ENCODE results near the gene MIER2.

MIER2 gene

GRCh38 chr19:307793-308420 is 36.7 kb downstream of the MIER2 start:
- no peak for DNase-seq (ENCODE audit: low read depth in 3 of 3)

- DNase-seq (ENCODE audit: low read depth in 3 of 3), result no peak
These were observed 37.5 kb downstream of the MIER2 start for GRCh38 chr19:307111-307531.

GRCh38 chr19:306151-306900 is 38.3 kb downstream of the MIER2 start:
- DNase-seq (ENCODE audit: low read depth in 3 of 3), result no peak

GRCh38 chr19:305240-306150 is 39.1 kb downstream of the MIER2 start:
- no peak for DNase-seq (ENCODE audit: low read depth in 3 of 3)

DNA sequence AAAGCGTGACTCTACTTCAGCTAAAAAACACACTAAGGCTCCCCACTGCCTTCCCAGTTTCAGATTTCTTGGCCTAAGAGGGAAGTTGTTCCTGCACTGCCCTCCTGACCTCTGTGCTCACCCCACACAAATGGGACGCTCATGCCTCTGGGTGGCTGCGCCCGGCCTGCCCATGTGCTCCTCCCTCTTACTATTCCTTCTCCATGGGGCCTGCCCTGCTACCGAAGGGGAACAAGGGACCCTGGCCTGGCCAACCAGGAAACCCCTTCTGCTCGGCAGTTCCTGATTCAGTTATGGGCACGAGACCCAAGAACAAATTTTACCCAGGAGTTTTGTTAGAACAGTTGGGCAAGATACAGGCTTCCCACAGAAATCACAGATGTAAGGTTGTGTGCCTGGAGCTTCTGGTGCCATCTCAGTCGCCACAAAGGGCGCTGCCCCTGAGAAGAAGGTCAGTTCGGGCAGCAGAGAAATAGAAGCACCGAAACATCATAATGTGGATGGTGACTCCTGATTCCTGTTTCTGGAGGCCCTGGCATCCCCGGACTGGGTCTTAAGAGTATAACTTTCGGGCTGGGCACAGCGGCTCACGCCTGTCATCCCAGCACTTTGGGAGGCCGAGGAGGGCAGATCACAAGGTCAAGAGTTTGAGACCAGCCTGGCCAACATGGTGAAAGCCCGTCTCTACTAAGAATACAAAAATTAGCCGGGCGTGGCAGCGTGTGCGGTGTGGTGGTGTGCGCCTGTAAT is 47.9 kb downstream of the MIER2 start:
- DNase-seq (ENCODE audit: low read depth in 3 of 3), result no peak

DNA sequence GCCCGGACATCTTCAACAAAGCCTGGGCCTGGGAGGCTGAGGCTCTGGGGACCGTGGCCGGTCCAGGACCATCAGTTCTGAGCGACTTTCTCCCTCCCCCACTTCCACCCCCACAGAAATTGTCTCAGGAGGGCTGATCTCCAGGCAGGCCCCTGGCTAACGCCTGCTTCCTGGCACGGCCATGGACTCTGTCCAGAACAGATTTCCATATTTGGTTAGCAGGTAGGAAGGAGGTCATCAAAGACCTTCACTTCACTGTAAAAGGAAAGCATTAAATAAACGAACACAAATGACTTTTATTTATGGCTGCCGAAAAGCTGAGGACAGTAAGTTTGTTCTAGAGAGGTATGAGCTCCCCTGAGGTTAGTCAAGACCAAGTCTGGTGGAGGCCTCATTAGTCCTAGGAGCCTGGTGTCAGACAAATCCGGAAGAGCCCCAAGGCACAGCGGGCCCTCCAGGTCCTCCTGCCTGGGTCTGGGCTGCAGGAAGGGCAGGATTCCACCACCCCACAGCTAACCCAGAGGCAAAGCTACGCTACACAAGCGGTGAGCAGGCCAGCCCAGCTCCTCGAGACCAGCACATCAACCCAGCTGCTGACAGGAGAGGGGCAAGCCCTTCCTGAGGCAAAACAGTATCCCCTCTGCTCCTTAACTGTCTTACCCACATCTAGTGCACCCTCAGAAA is 48.8 kb downstream of the MIER2 start:
- DNase-seq (ENCODE audit: low read depth in 3 of 3), result no peak

DNA sequence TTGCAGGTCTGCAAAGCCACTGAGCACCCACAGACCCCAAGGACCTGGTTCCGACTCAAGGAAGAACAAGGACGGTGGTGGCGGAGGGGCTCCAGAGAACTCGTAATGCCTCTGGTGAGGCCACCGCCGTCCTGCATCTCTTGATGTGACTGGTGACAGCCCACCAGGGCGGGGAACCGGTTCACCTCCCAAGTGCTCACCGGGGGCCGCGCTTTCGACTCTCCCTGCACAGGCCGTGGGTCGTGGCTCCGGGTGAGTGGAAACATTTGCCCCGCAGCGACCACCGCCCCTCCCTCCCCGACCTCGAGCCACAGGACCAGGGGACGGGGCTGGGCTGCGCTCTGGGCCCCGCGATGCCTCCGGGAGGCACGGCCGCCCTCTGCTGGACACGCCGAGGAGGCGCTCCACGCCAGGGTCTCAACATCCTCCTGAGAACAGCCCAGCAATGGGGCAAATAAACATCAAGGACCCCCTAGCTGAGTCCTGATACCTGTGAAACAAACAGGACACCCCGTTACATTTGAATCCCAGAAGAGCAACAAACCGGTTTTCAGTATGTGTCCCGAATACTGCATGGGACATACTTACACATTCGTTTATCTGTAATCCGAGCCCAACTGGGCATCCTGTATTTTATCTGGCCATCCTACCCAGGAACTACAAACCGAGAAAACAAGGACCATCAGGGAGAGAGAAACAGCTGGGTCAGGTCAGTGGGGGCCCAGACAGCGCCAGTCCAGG is 49.5 kb downstream of the MIER2 start:
- DNase-seq (ENCODE audit: low read depth in 3 of 3), result peak in 1 of 3 donors; percentile 41

DNA sequence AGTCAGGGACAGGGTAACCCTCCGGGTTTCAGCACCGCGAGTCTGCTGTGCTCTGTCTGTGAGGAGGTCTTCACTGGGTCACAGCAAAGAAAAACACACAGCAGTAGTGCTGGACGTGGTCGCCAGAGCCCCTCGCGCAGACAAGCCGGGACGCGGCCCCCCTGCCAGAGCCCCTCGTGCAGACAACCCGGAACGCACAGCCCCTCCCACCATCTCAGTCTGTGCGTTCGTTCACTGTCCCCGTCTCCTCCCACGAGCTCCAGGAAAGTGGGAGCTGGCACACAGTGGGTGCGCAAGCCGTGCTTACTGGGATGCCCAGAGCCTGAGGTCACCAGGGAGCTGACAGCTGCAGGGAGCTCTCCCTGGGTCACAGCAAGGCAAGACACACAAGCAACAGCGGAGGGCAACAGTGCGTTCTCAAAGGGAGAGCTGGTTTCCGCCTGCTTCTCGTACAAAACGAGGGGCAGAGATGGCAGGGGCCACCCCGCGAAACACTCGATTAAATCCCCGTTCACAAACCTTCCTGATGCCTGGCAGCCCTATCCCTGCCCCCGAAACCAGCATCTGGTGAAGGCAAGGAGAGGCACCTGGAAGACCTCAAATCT is 50.2 kb downstream of the MIER2 start:
- DNase-seq (ENCODE audit: low read depth in 3 of 3), result no peak

GRCh38 chr19:293436-294110 is 51.0 kb downstream of the MIER2 start:
- DNase-seq (ENCODE audit: low read depth in 3 of 3), result no peak

GRCh38 chr19:292951-293350 is 51.6 kb downstream of the MIER2 start:
- no peak for DNase-seq (ENCODE audit: low read depth in 3 of 3)

- DNase-seq (ENCODE audit: low read depth in 3 of 3), result no peak
These were observed 52.2 kb downstream of the MIER2 start for GRCh38 chr19:292281-292884.

GRCh38 chr19:291561-292280 is 52.9 kb downstream of the MIER2 start:
- DNase-seq (ENCODE audit: low read depth in 3 of 3), result no peak

GRCh38 chr19:291006-291521 is 53.5 kb downstream of the MIER2 start, which contains the start of gene PLPP2:
TSS of gene PLPP2 (minus strand) at chr19:291403. CDS start at chr19:291336, 67 bp downstream.
- no peak for DNase-seq (ENCODE audit: low read depth in 3 of 3)

DNA sequence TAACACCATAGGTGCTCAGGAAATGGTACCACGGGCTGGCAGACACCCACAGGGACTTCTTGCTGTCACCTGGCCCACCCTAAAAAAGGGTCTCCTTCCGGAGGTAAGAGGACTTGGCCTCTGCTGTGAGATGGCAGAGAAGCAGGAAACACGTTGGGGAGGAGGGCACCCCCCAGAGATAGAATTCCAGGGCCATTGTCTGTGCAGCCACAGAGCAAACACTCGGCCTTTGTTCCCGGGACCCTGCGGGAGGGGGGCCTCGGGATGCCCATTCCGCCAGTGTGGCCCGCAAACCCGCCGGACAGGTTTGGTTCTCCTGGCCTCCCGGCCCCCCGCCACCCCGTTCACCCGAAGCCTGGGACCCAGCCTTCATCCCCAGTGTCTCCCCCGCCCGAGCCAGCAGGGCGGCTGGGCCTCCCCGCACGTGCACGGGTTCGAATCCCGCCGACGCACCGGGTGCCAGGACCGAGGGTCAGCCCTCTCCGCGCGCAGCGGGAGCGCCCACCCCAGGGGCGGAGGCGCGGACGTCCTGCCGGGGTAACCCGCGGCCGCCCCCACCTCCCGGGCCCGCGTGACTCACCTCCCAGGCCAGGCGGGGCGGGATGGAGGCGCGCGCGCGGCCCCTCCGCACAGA is 54.1 kb downstream of the MIER2 start:
- no peak for DNase-seq (ENCODE audit: low read depth in 3 of 3)

- DNase-seq (ENCODE audit: low read depth in 3 of 3), result no peak
These were observed 54.8 kb downstream of the MIER2 start for GRCh38 chr19:289651-290371.

- DNase-seq (ENCODE audit: low read depth in 3 of 3), result no peak
These were observed 55.7 kb downstream of the MIER2 start for GRCh38 chr19:288911-289310.

GRCh38 chr19:287381-287871 is 57.2 kb downstream of the MIER2 start:
- DNase-seq (ENCODE audit: low read depth in 3 of 3), result no peak
